Right lobe of liver (tissue), 4 donors: Measurements from ENCODE around the gene PANK2.

Source experiments
- CTCF ChIP-seq, 4 donors: fragments of 200-600 bp in 3 of 4; fragments of 450-650 bp in 1 of 4; IDR thresholded peaks; one replicate each; pipeline versions ENCODE4 v1.5.1 to v1.8.0; 2016 to 2022; ENCODE audit warnings: antibody characterized with exemption in 4 of 4, mild to moderate bottlenecking in 2 of 4
- POLR2A ChIP-seq: fragments of 450-650 bp; IDR thresholded peaks from one replicate; pipeline ENCODE4 v1.6.1; 2017; ENCODE audit warnings: antibody characterized with exemption, mild to moderate bottlenecking
- donor health status: DM: no; HTN: no; CAD: no.
- donor health status: DM: no; HTN: no; CAD: no.
- donor health status: DM: no; HTN: yes; CAD: no.

- TF ChIP-seq CTCF (IDR thresholded peaks at IDR 0.05), result no peak
- TF ChIP-seq POLR2A, result no peak
Observed at GRCh38 chr20:3919352-3919751, 30.2 kb downstream of the PANK2 start.
